KMS-11 (cell line): ENCODE data around the gene BEGAIN.

Source experiments
- H2AFZ ChIP-seq: fragments of 200-600 bp; sonication (generic); 2 replicates; pipeline ENCODE4 v1.6.1; 2016; ENCODE audit warnings: antibody characterized with exemption, mixed run types, low read depth
- H3K27ac ChIP-seq: fragments of 200-600 bp; sonication (generic); 2 replicates; pipeline ENCODE4 v1.6.1; 2016; ENCODE audit warnings: mild to moderate bottlenecking, mixed run types
- H3K27me3 ChIP-seq: fragments of 200-600 bp; sonication (generic); 2 replicates; pipeline ENCODE4 v1.6.1; 2017; ENCODE audit warnings: mild to moderate bottlenecking, low read depth, mixed run types, moderate library complexity; ENCODE audit not compliant: insufficient read depth
- H3K36me3 ChIP-seq: fragments of 200-600 bp; sonication (generic); 2 replicates; pipeline ENCODE4 v1.6.1; 2017; ENCODE audit warnings: mild to moderate bottlenecking, mixed run types; ENCODE audit not compliant: insufficient read depth
- H3K4me1 ChIP-seq: fragments of 200-600 bp; sonication (generic); 2 replicates; pipeline ENCODE4 v1.6.1; 2016; ENCODE audit warnings: mild to moderate bottlenecking, low read depth, mixed run types; ENCODE audit not compliant: poor library complexity, severe bottlenecking
- H3K4me2 ChIP-seq: fragments of 200-600 bp; sonication (generic); 2 replicates; pipeline ENCODE4 v1.7.0; 2016; ENCODE audit warnings: mild to moderate bottlenecking, mixed run types
- H3K4me3 ChIP-seq: fragments of 200-600 bp; sonication (generic); IDR thresholded peaks from 2 replicates; pipeline ENCODE4 v1.6.1; 2017; ENCODE audit warnings: low read depth, low read length, mixed read lengths; ENCODE audit not compliant: insufficient read depth
- H3K79me2 ChIP-seq: fragments of 200-600 bp; sonication (generic); 2 replicates; pipeline ENCODE4 v1.6.1; 2016; ENCODE audit warnings: low read depth, mixed run types; ENCODE audit not compliant: insufficient read depth
- H3K9ac ChIP-seq: fragments of 200-600 bp; sonication (generic); 2 replicates; pipeline ENCODE4 v1.6.1; 2016; ENCODE audit warnings: mild to moderate bottlenecking, mixed run types
- H4K20me1 ChIP-seq: fragments of 200-600 bp; sonication (generic); 2 replicates; pipeline ENCODE4 v1.6.1; 2016; ENCODE audit warnings: mild to moderate bottlenecking, mixed run types; ENCODE audit not compliant: insufficient read depth
- CTCF ChIP-seq: fragments of 200-600 bp; sonication (generic); conservative IDR thresholded peaks from 2 replicates; pipeline ENCODE4 v1.6.1; 2017; ENCODE audit warnings: low read depth, mild to moderate bottlenecking, antibody characterized with exemption, low read length, moderate library complexity, mixed read lengths

BEGAIN gene

GRCh38 chr14:100536721-100537445 lies 50.3 kb downstream of the BEGAIN start:
- no peaks in the 10 kb centered on the region for H3K4me1 ChIP-seq
- TF ChIP-seq CTCF, result no peak
- H4K20me1 ChIP-seq, result no peaks in the 10 kb centered on the region
- no peaks in the 10 kb centered on the region for H3K27me3 ChIP-seq
- H3K27ac ChIP-seq, result no peak overlapping the region
- no peak overlapping the region for H3K4me3 ChIP-seq
- no peak overlapping the region for H3K9ac ChIP-seq
- no peak overlapping the region for H3K4me2 ChIP-seq
- no peaks in the 10 kb centered on the region for H3K36me3 ChIP-seq
- no peak overlapping the region for H2AFZ ChIP-seq
- H3K79me2 ChIP-seq, result no peaks in the 10 kb centered on the region

- TF ChIP-seq CTCF, result no peak
- no peaks in the 10 kb centered on the region for H3K4me1 ChIP-seq
- no peaks in the 10 kb centered on the region for H3K36me3 ChIP-seq
- no peak overlapping the region for H3K9ac ChIP-seq
- no peak overlapping the region for H2AFZ ChIP-seq
- H3K79me2 ChIP-seq, result no peaks in the 10 kb centered on the region
- no peak overlapping the region for H3K4me3 ChIP-seq
- H4K20me1 ChIP-seq, result no peaks in the 10 kb centered on the region
- no peaks in the 10 kb centered on the region for H3K27me3 ChIP-seq
- H3K4me2 ChIP-seq, result no peak overlapping the region
- H3K27ac ChIP-seq, result no peak overlapping the region
Observed at GRCh38 chr14:100536121-100536510, 51.1 kb downstream of the BEGAIN start.

- H2AFZ ChIP-seq, result no peak overlapping the region
- no peaks in the 10 kb centered on the region for H3K27me3 ChIP-seq
- H3K9ac ChIP-seq, result no peak overlapping the region
- no peaks in the 10 kb centered on the region for H3K79me2 ChIP-seq
- no peaks in the 10 kb centered on the region for H3K4me1 ChIP-seq
- no peak overlapping the region for H3K27ac ChIP-seq
- H3K4me2 ChIP-seq, result no peak overlapping the region
- TF ChIP-seq CTCF, result no peak
- no peaks in the 10 kb centered on the region for H3K36me3 ChIP-seq
- no peaks in the 10 kb centered on the region for H4K20me1 ChIP-seq
- no peak overlapping the region for H3K4me3 ChIP-seq
Observed at GRCh38 chr14:100535287-100536120, 51.7 kb downstream of the BEGAIN start.

- no peak overlapping the region for H3K4me2 ChIP-seq
Observed at GRCh38 chr14:100534528-100535286, 52.5 kb downstream of the BEGAIN start.

More at GRCh38 chr14:100534528-100535286, 52.5 kb downstream of the BEGAIN start:
- H3K9ac ChIP-seq, result no peak overlapping the region
- H3K4me1 ChIP-seq, result no peaks in the 10 kb centered on the region
- no peak for TF ChIP-seq CTCF
- H2AFZ ChIP-seq, result no peak overlapping the region
- H3K79me2 ChIP-seq, result no peaks in the 10 kb centered on the region
- H3K27me3 ChIP-seq, result no peaks in the 10 kb centered on the region
- H3K27ac ChIP-seq, result no peak overlapping the region
- no peak overlapping the region for H3K4me3 ChIP-seq
- H4K20me1 ChIP-seq, result no peaks in the 10 kb centered on the region
- no peaks in the 10 kb centered on the region for H3K36me3 ChIP-seq
